ENCODE results near the gene CDC26. TPM values are rescaled to one million over a fixed set of nuclear protein-coding genes. Genes with fewer than 3 reads are reported as not detected.

The CDC26 gene
- total and polyA plus RNA-seq, 10 donors: 20.6 to 42.9 (median 29.5) TPM

GRCh38 chr9:113261917-113262671, 13.3 kb downstream of the CDC26 start:
- no peaks in the 10 kb centered on the region for H3K9me3 ChIP-seq
- intact Hi-C loops (cut with DNase I; ENCODE audit: low total_unique reads): no loop called here
- H3K27ac ChIP-seq: no peak overlapping the region
- no peaks in the 10 kb centered on the region for H3K27me3 ChIP-seq (replicated peaks in 1 of 7)
- no peak for DNase-seq
- TF ChIP-seq POLR2A (IDR thresholded peaks at IDR 0.05) (no peak), CTCF (IDR thresholded peaks at IDR 0.05 in 8 of 11, conservative IDR thresholded peaks at IDR 0.05 in 3 of 11) (no peak), POLR2AphosphoS5 (IDR thresholded peaks at IDR 0.05) (no peak)
- H3K4me1 ChIP-seq: no peaks in the 10 kb centered on the region
- 82 to 95% (median 92%) methylated on average over 1 of the region's 1 CpG for WGBS, 5 donors
- peaks cover 0 to 95% (median 27%) of the 10 kb centered on the region in 6 donors for H3K36me3 ChIP-seq
- H3K4me3 ChIP-seq: no peak overlapping the region

GRCh38 chr9:113258282-113258681, 17.1 kb downstream of the CDC26 start:
- no peak overlapping the region for H3K4me3 ChIP-seq
- no peaks in the 10 kb centered on the region for H3K27me3 ChIP-seq (replicated peaks in 1 of 7)
- H3K4me1 ChIP-seq: peaks cover 0 to 15% (median 0%) of the 10 kb centered on the region in 6 donors
- H3K9me3 ChIP-seq: no peaks in the 10 kb centered on the region
- no peak for DNase-seq
- intact Hi-C loops (cut with DNase I; ENCODE audit: low total_unique reads): no loop called here
- no peak overlapping the region for H3K27ac ChIP-seq
- H3K36me3 ChIP-seq: peaks cover 0 to 80% (median 26%) of the 10 kb centered on the region in 6 donors
- WGBS, 5 donors: 89 to 94% (median 91%) methylated on average over 1 of the region's 1 CpG
- TF ChIP-seq CTCF (IDR thresholded peaks at IDR 0.05 in 8 of 11, conservative IDR thresholded peaks at IDR 0.05 in 3 of 11) (no peak), POLR2AphosphoS5 (IDR thresholded peaks at IDR 0.05) (no peak), POLR2A (IDR thresholded peaks at IDR 0.05) (no peak)

- DNase-seq: no peak
Observed at GRCh38 chr9:113257863-113258262, 17.5 kb downstream of the CDC26 start.

More at GRCh38 chr9:113257863-113258262, 17.5 kb downstream of the CDC26 start:
- H3K27ac ChIP-seq: no peak overlapping the region
- H3K9me3 ChIP-seq: no peaks in the 10 kb centered on the region
- H3K4me3 ChIP-seq: no peak overlapping the region
- H3K4me1 ChIP-seq: peaks cover 0 to 15% (median 0%) of the 10 kb centered on the region in 6 donors
- 89 to 96% (median 93%) methylated on average over 3 of the region's 3 CpGs for WGBS, 5 donors
- H3K27me3 ChIP-seq (replicated peaks in 1 of 7): no peaks in the 10 kb centered on the region
- no peak for TF ChIP-seq POLR2AphosphoS5 (IDR thresholded peaks at IDR 0.05)
- TF ChIP-seq POLR2A (IDR thresholded peaks at IDR 0.05): no peak
- no peak for TF ChIP-seq CTCF (IDR thresholded peaks at IDR 0.05 in 8 of 11, conservative IDR thresholded peaks at IDR 0.05 in 3 of 11)
- H3K36me3 ChIP-seq: peaks cover 0 to 75% (median 26%) of the 10 kb centered on the region in 6 donors
- intact Hi-C loops (cut with DNase I; ENCODE audit: low total_unique reads): no loop called here
